ENCODE data around the gene IL4R. TPM values are rescaled to one million over a fixed set of nuclear protein-coding genes. Genes with fewer than 3 reads are reported as not detected.

Gene IL4R
- total and polyA plus RNA-seq, 2 of the 8 experiments (the other 6 are each of a cell fraction or from before 2014, with no cell fraction given), result 29.1 to 29.4 TPM

GRCh38 chr16:27275394-27275793, 38.4 kb upstream of the IL4R start:
- H3K4me2 ChIP-seq (ENCODE audit: insufficient read depth in 1 of 2, low read depth in 2 of 2, low read length in 2 of 2), result no peak overlapping the region
- no peak overlapping the region for H2BK15ac ChIP-seq (ENCODE audit: low read length)
- H3K79me1 ChIP-seq (ENCODE audit: low read depth, low read length), result no peaks in the 10 kb centered on the region
- no peak overlapping the region for H2AK5ac ChIP-seq (ENCODE audit: low read depth, low read length)
- no peak overlapping the region for H3K18ac ChIP-seq (ENCODE audit: extremely low read depth, low read length)
- H4K5ac ChIP-seq (ENCODE audit: insufficient read length, low read depth, low read length), result no peak overlapping the region
- H2BK12ac ChIP-seq (ENCODE audit: low read depth, low read length), result no peak overlapping the region
- H3K9ac ChIP-seq (replicated peaks in 1 of 4; ENCODE audit: extremely low read depth in 1 of 4, low read depth in 3 of 4, low read length in 3 of 4), result no peak overlapping the region
- H3K4me3 ChIP-seq (ENCODE audit: extremely low read depth in 1 of 4, insufficient read depth in 2 of 4, low read depth in 3 of 4, low read length in 4 of 4), result no peak overlapping the region
- H3K56ac ChIP-seq (replicated peaks; ENCODE audit: insufficient read length, low read depth, low read length), result no peak overlapping the region
- no peak overlapping the region for H4K8ac ChIP-seq (ENCODE audit: extremely low read depth, insufficient read depth, low read length)
- H2BK120ac ChIP-seq (replicated peaks; ENCODE audit: low read depth, low read length), result no peak overlapping the region
- H3K23ac ChIP-seq (ENCODE audit: insufficient read length), result no peak overlapping the region
- no peaks in the 10 kb centered on the region for H3K79me2 ChIP-seq (ENCODE audit: control insufficient read depth in 1 of 2, insufficient read depth in 2 of 2, low read length in 2 of 2)
- peaks cover 0 to 4% (median 0%) of the 10 kb centered on the region in 4 experiments; a peak in 1 of 7 replicates for H3K4me1 ChIP-seq (replicated peaks in 1 of 4; ENCODE audit: control insufficient read depth in 3 of 4, insufficient read depth in 4 of 4, low read length in 3 of 4)
- 86% methylated on average over 1 of the region's 1 CpG; no CpG with 5 or more reads in 1 of the 2 experiments for WGBS, 2 experiments (ENCODE audit: extremely low coverage in 1 of 2, insufficient coverage in 1 of 2, insufficient read length in 1 of 2, insufficient replicate concordance in 2 of 2, low coverage in 1 of 2, low lambda C conversion rate in 2 of 2, missing lambda C conversion rate in 1 of 2)
- no peaks in the 10 kb centered on the region for H3K9me3 ChIP-seq (ENCODE audit: insufficient read depth in 2 of 2, low read depth in 1 of 2, low read length in 1 of 2)
- ChIA-PET CTCF (ENCODE audit: partially characterized antibody) (interaction anchor here (0.7 to 3.4 kb wide), 2 partner anchors 9 to 41 kb away, joined by 3 to 12 read pairs; no protein-coding TSS in a partner anchor), POLR2A (ENCODE audit: partially characterized antibody) (no interaction called here)
- DNase-seq (ENCODE audit: low read depth in 1 of 2, low spot score in 2 of 2), result no peak
- no peak overlapping the region for H4K91ac ChIP-seq (replicated peaks; ENCODE audit: insufficient read length, low read length)
- H2BK5ac ChIP-seq (ENCODE audit: low read depth, low read length), result no peak overlapping the region
- H3K36me3 ChIP-seq (ENCODE audit: control insufficient read depth in 2 of 4, insufficient read depth in 4 of 4, low read length in 3 of 4), result no peaks in the 10 kb centered on the region
- H2BK20ac ChIP-seq (ENCODE audit: low read length), result no peak overlapping the region
- H2AFZ ChIP-seq (ENCODE audit: low read length), result no peak overlapping the region
- no peak overlapping the region for H3K14ac ChIP-seq (ENCODE audit: insufficient read length)
- TF ChIP-seq SIN3A (conservative IDR thresholded peaks at IDR 0.05 in 1 of 2, IDR thresholded peaks at IDR 0.05 in 1 of 2; ENCODE audit: low read depth in 1 of 2, low read length in 2 of 2) (no peak), KDM1A (IDR thresholded peaks at IDR 0.05; ENCODE audit: borderline replicate concordance, low read length) (no peak), GTF2F1 (IDR thresholded peaks at IDR 0.05; ENCODE audit: borderline replicate concordance, low read depth, low read length) (no peak), CREB1 (IDR thresholded peaks at IDR 0.05) (no peak), NRF1 (IDR thresholded peaks at IDR 0.05; ENCODE audit: low read depth, low read length) (no peak), POLR2AphosphoS5 (IDR thresholded peaks at IDR 0.05; ENCODE audit: low read depth, low read length) (no peak), NANOG (IDR thresholded peaks at IDR 0.05; ENCODE audit: insufficient read depth, low read depth, low read length, poor library complexity, severe bottlenecking) (no peak), SP1 (IDR thresholded peaks at IDR 0.05; ENCODE audit: low read depth, low read length) (no peak)
- no peak overlapping the region for H3K4ac ChIP-seq (replicated peaks; ENCODE audit: insufficient read length, low read depth, low read length)
- H4K20me1 ChIP-seq (replicated peaks in 1 of 2; ENCODE audit: control insufficient read depth in 1 of 2, insufficient read depth in 2 of 2, low read length in 2 of 2), result no peaks in the 10 kb centered on the region
- H3K27me3 ChIP-seq (replicated peaks in 1 of 4; ENCODE audit: control insufficient read depth in 3 of 4, extremely low read depth in 1 of 4, insufficient read depth in 3 of 4, low read length in 3 of 4), result no peaks in the 10 kb centered on the region
- FAIRE-seq, result no peak
- no peaks in the 10 kb centered on the region for H3K23me2 ChIP-seq (ENCODE audit: low read depth, low read length)
- H3K27ac ChIP-seq (ENCODE audit: low read depth, low read length), result no peak overlapping the region

Measured in H1 (cell line).